LNCaP clone FGC (cell line): ENCODE measurements around the gene RGS19.

ENCODE experiments used
- DNase-seq: peaks from one replicate; pipeline ENCODE4 v3.0.0-alpha.2; 2011; ENCODE audit warnings: low read depth
- H3K4me3 ChIP-seq: 2 replicates; pipeline ENCODE4 v1.5.1; 2011; ENCODE audit warnings: mild to moderate bottlenecking, low read depth, low read length, control low read depth
- CTCF ChIP-seq: IDR thresholded peaks from 2 replicates; pipeline ENCODE4 v1.5.1; 2012; ENCODE audit warnings: mild to moderate bottlenecking; ENCODE audit not compliant: control insufficient read depth, insufficient read depth; ENCODE audit errors: extremely low read depth

RGS19 gene

GRCh38 chr20:64096535-64096934 is 17.2 kb upstream of the RGS19 start:
- no peak for TF ChIP-seq CTCF
- H3K4me3 ChIP-seq, result no peak overlapping the region
- DNase-seq, result no peak

GRCh38 chr20:64095927-64096326 is 16.6 kb upstream of the RGS19 start:
- DNase-seq, result no peak
- H3K4me3 ChIP-seq, result no peak overlapping the region
- TF ChIP-seq CTCF, result no peak

- H3K4me3 ChIP-seq, result no peak overlapping the region
- TF ChIP-seq CTCF, result no peak
Measured at GRCh38 chr20:64095455-64095854, 16.1 kb upstream of the RGS19 start.

GRCh38 chr20:64093013-64093503 is 13.7 kb upstream of the RGS19 start:
- TF ChIP-seq CTCF, result no peak
- DNase-seq, result no peak
- H3K4me3 ChIP-seq, result no peak overlapping the region

More at GRCh38 chr20:64095455-64095854, 16.1 kb upstream of the RGS19 start:
- no peak for DNase-seq

- no peak for DNase-seq
Measured at GRCh38 chr20:64092258-64093012, 13.1 kb upstream of the RGS19 start.

GRCh38 chr20:64091770-64092169 is 12.5 kb upstream of the RGS19 start:
- TF ChIP-seq CTCF, result no peak
- H3K4me3 ChIP-seq, result no peak overlapping the region

More at GRCh38 chr20:64092258-64093012, 13.1 kb upstream of the RGS19 start:
- TF ChIP-seq CTCF, result no peak
- H3K4me3 ChIP-seq, result no peak overlapping the region

GRCh38 chr20:64091340-64091739 is 12.0 kb upstream of the RGS19 start:
- no peak for TF ChIP-seq CTCF
- DNase-seq, result no peak
- H3K4me3 ChIP-seq, result no peak overlapping the region

More at GRCh38 chr20:64091770-64092169, 12.5 kb upstream of the RGS19 start:
- no peak for DNase-seq
